ENCODE results near the gene PRKRA. TPM values are rescaled to one million over a fixed set of nuclear protein-coding genes. Genes with fewer than 3 reads are reported as not detected.

The PRKRA gene
- total and polyA plus RNA-seq, 2 of the 13 experiments (the other 11 are each of a cell fraction or from before 2014, with no cell fraction given) = 53.1 to 74.7 TPM

- TF ChIP-seq ZBTB43 (CRISPR knock-in tag; conservative IDR thresholded peaks at IDR 0.05) (peak; percentile 73), ZSCAN31 (CRISPR knock-in tag; IDR thresholded peaks at IDR 0.05; ENCODE audit: low read depth) (no peak), GATAD1 (CRISPR knock-in tag; IDR thresholded peaks at IDR 0.05) (peak; percentile 67), NCOR1 (IDR thresholded peaks at IDR 0.05; ENCODE audit: borderline replicate concordance, low read length) (no peak; the same call in 1 of the 2 replicates), ZSCAN12 (CRISPR knock-in tag; IDR thresholded peaks at IDR 0.05) (peak; percentile 35; the same call in 1 of the 2 replicates), NFYB (CRISPR knock-in tag; IDR thresholded peaks at IDR 0.05) (no peak), NFKB2 (CRISPR knock-in tag; IDR thresholded peaks at IDR 0.05; ENCODE audit: borderline replicate concordance) (peak; percentile 89; the same call in 1 of the 2 replicates), MLLT10 (CRISPR knock-in tag; IDR thresholded peaks at IDR 0.05) (no peak), NKX3-1 (CRISPR knock-in tag; IDR thresholded peaks at IDR 0.05) (peak; percentile 60; the same call in 1 of the 2 replicates), NR3C1 (CRISPR knock-in tag; IDR thresholded peaks at IDR 0.05) (no peak), CAMTA2 (CRISPR knock-in tag; IDR thresholded peaks at IDR 0.05; ENCODE audit: borderline replicate concordance) (peak; percentile 13), PAXIP1 (CRISPR knock-in tag; conservative IDR thresholded peaks at IDR 0.05) (peak; percentile 53; the same call in 1 of the 2 replicates), ZNF329 (CRISPR knock-in tag; IDR thresholded peaks at IDR 0.05; ENCODE audit: low read depth) (no peak; the same call in 1 of the 2 replicates), MBD4 (IDR thresholded peaks at IDR 0.05; ENCODE audit: borderline replicate concordance, low read length) (no peak), GABPA (IDR thresholded peaks at IDR 0.05; ENCODE audit: low read depth, low read length) (no peak), GABPA (CRISPR knock-in tag; IDR thresholded peaks at IDR 0.05; ENCODE audit: low read depth) (0 out of 2 replicates have a peak, but pooled peaks have one; percentile 28), NFE2 (CRISPR knock-in tag; IDR thresholded peaks at IDR 0.05) (no peak), TFDP2 (CRISPR knock-in tag; IDR thresholded peaks at IDR 0.05) (peak; percentile 73), ZSCAN20 (CRISPR knock-in tag; IDR thresholded peaks at IDR 0.05; ENCODE audit: borderline replicate concordance) (peak; percentile 84; the same call in 1 of the 2 replicates), GZF1 (CRISPR knock-in tag; IDR thresholded peaks at IDR 0.05) (peak; percentile 43), NCOA5 (CRISPR knock-in tag; IDR thresholded peaks at IDR 0.05) (no peak), ELF4 (CRISPR knock-in tag; IDR thresholded peaks at IDR 0.05; ENCODE audit: borderline replicate concordance) (no peak), ZNF441 (CRISPR knock-in tag; IDR thresholded peaks at IDR 0.05; ENCODE audit: borderline replicate concordance) (peak; percentile 68)
Observed at GRCh38 chr2:178478439-178479274, 27.7 kb upstream of the PRKRA start, which contains the start of gene FKBP7 (continued).
